ENCODE data around the gene IFI44L.

Gene IFI44L

GRCh38 chr1:78641558-78641957 lies 21.3 kb downstream of the IFI44L start:
- DNase-seq (ENCODE audit: low spot score) = no peak

GRCh38 chr1:78645723-78646122 lies 25.5 kb downstream of the IFI44L start:
- DNase-seq (ENCODE audit: low spot score) = no peak

GRCh38 chr1:78647238-78647637 lies 27.0 kb downstream of the IFI44L start:
- DNase-seq (ENCODE audit: low spot score) = no peak

- DNase-seq (ENCODE audit: low spot score) = peak; percentile 63
Observed at GRCh38 chr1:78649628-78650027, 29.4 kb downstream of the IFI44L start, which contains the start of gene IFI44. Gene IFI44 (plus strand): TSS chr1:78649831. CDS start chr1:78650196, 365 bp downstream.

- no peak for DNase-seq (ENCODE audit: low spot score)
Observed at GRCh38 chr1:78650114-78650660, 29.9 kb downstream of the IFI44L start.

GRCh38 chr1:78651241-78651640 lies 31.0 kb downstream of the IFI44L start:
- DNase-seq (ENCODE audit: low spot score) = no peak

GRCh38 chr1:78652019-78652560 lies 31.8 kb downstream of the IFI44L start:
- no peak for DNase-seq (ENCODE audit: low spot score)

- no peak for DNase-seq (ENCODE audit: low spot score)
Observed at GRCh38 chr1:78658901-78659300, 38.7 kb downstream of the IFI44L start.

- DNase-seq (ENCODE audit: low spot score) = no peak
Observed at GRCh38 chr1:78663923-78664322, 43.7 kb downstream of the IFI44L start.

GRCh38 chr1:78664763-78665162 lies 44.5 kb downstream of the IFI44L start:
- no peak for DNase-seq (ENCODE audit: low spot score)

GRCh38 chr1:78665809-78666208 lies 45.6 kb downstream of the IFI44L start:
- DNase-seq (ENCODE audit: low spot score) = no peak

GRCh38 chr1:78667939-78668338 lies 47.7 kb downstream of the IFI44L start:
- DNase-seq (ENCODE audit: low spot score) = no peak

- no peak for DNase-seq (ENCODE audit: low spot score)
Observed at GRCh38 chr1:78668427-78668826, 48.2 kb downstream of the IFI44L start.

GRCh38 chr1:78672428-78672827 lies 52.2 kb downstream of the IFI44L start:
- no peak for DNase-seq (ENCODE audit: low spot score)

- no peak for DNase-seq (ENCODE audit: low spot score)
Observed at GRCh38 chr1:78673120-78673519, 52.9 kb downstream of the IFI44L start.

GRCh38 chr1:78676347-78676982 lies 56.2 kb downstream of the IFI44L start:
- peak; percentile 23 for DNase-seq (ENCODE audit: low spot score)

GRCh38 chr1:78676993-78677392 lies 56.7 kb downstream of the IFI44L start:
- no peak for DNase-seq (ENCODE audit: low spot score)

GRCh38 chr1:78677788-78678187 lies 57.5 kb downstream of the IFI44L start:
- DNase-seq (ENCODE audit: low spot score) = no peak

- DNase-seq (ENCODE audit: low spot score) = no peak
Observed at GRCh38 chr1:78678324-78678723, 58.1 kb downstream of the IFI44L start.

- DNase-seq (ENCODE audit: low spot score) = no peak
Observed at GRCh38 chr1:78681265-78681664, 61.0 kb downstream of the IFI44L start.

GRCh38 chr1:78682496-78682895 lies 62.2 kb downstream of the IFI44L start:
- no peak for DNase-seq (ENCODE audit: low spot score)

- no peak for DNase-seq (ENCODE audit: low spot score)
Observed at GRCh38 chr1:78683079-78683478, 62.8 kb downstream of the IFI44L start.

- DNase-seq (ENCODE audit: low spot score) = no peak
Observed at GRCh38 chr1:78687315-78687714, 67.1 kb downstream of the IFI44L start.

GRCh38 chr1:78687914-78688313 lies 67.7 kb downstream of the IFI44L start:
- DNase-seq (ENCODE audit: low spot score) = no peak

All from AG08396 (cell line).